ENCODE measurements around the gene FAM135A.
"Not testable (repeated sequence)": the region's sequence is repeated elsewhere in the genome, so short reads cannot be mapped to it uniquely, and the experiment has no call there.

The FAM135A gene

GRCh38 chr6:70459699-70460098, 46.4 kb downstream of the FAM135A start:
- DNase-seq (ENCODE audit: low read depth), result not testable (repeated sequence)

- DNase-seq (ENCODE audit: low read depth), result no peak
Measured at GRCh38 chr6:70470016-70470415, 56.7 kb downstream of the FAM135A start.

- not testable (repeated sequence) for DNase-seq (ENCODE audit: low read depth)
Measured at GRCh38 chr6:70470510-70470909, 57.2 kb downstream of the FAM135A start.

- no peak for DNase-seq (ENCODE audit: low read depth)
Measured at GRCh38 chr6:70474751-70475150, 61.4 kb downstream of the FAM135A start.

GRCh38 chr6:70479236-70479635, 65.9 kb downstream of the FAM135A start:
- DNase-seq (ENCODE audit: low read depth), result no peak

- DNase-seq (ENCODE audit: low read depth), result not testable (repeated sequence)
Measured at GRCh38 chr6:70486638-70487037, 73.3 kb downstream of the FAM135A start.

GRCh38 chr6:70489364-70489763, 76.1 kb downstream of the FAM135A start:
- no peak for DNase-seq (ENCODE audit: low read depth)

- DNase-seq (ENCODE audit: low read depth), result no peak
Measured at GRCh38 chr6:70494833-70495232, 81.5 kb downstream of the FAM135A start.

- not testable (repeated sequence) for DNase-seq (ENCODE audit: low read depth)
Measured at GRCh38 chr6:70495790-70496189, 82.5 kb downstream of the FAM135A start.

GRCh38 chr6:70502484-70502883, 89.2 kb downstream of the FAM135A start:
- no peak for DNase-seq (ENCODE audit: low read depth)

- DNase-seq (ENCODE audit: low read depth), result no peak
Measured at GRCh38 chr6:70503813-70504465, 90.6 kb downstream of the FAM135A start.

- no peak for DNase-seq (ENCODE audit: low read depth)
Measured at GRCh38 chr6:70506321-70506720, 93.0 kb downstream of the FAM135A start.

- DNase-seq (ENCODE audit: low read depth), result no peak
Measured at GRCh38 chr6:70507161-70507560, 93.9 kb downstream of the FAM135A start.

- DNase-seq (ENCODE audit: low read depth), result no peak
Measured at GRCh38 chr6:70508953-70509352, 95.6 kb downstream of the FAM135A start.

- no peak for DNase-seq (ENCODE audit: low read depth)
Measured at GRCh38 chr6:70510600-70510999, 97.3 kb downstream of the FAM135A start.

- DNase-seq (ENCODE audit: low read depth), result no peak
Measured at GRCh38 chr6:70518723-70519122, 105.4 kb downstream of the FAM135A start.

GRCh38 chr6:70520575-70520974, 107.3 kb downstream of the FAM135A start:
- no peak for DNase-seq (ENCODE audit: low read depth)

GRCh38 chr6:70524721-70525286, 111.5 kb downstream of the FAM135A start:
- DNase-seq (ENCODE audit: low read depth), result no peak

GRCh38 chr6:70527071-70527737, 113.9 kb downstream of the FAM135A start:
- DNase-seq (ENCODE audit: low read depth), result no peak

GRCh38 chr6:70530023-70530422, 116.7 kb downstream of the FAM135A start:
- DNase-seq (ENCODE audit: low read depth), result no peak

- DNase-seq (ENCODE audit: low read depth), result no peak
Measured at GRCh38 chr6:70531133-70531532, 117.8 kb downstream of the FAM135A start.

- no peak for DNase-seq (ENCODE audit: low read depth)
Measured at GRCh38 chr6:70537266-70537665, 124.0 kb downstream of the FAM135A start.

- DNase-seq (ENCODE audit: low read depth), result no peak
Measured at GRCh38 chr6:70538376-70538775, 125.1 kb downstream of the FAM135A start.

GRCh38 chr6:70547313-70547712, 134.0 kb downstream of the FAM135A start:
- no peak for DNase-seq (ENCODE audit: low read depth)

Data from stimulated activated CD8-positive, alpha-beta memory T cell treated with anti-CD3 and anti-CD28 coated beads, Interleukin-15, amount 100 ng/mL, for 1 hour (primary cell).